Stimulated activated CD4-positive, alpha-beta T cell treated with anti-CD3 and anti-CD28 coated beads, Interleukin-4, amount 100 ng/mL, for 4 hours (primary cell): Measurements from ENCODE around the gene GOLGA2.
"Not testable (repeated sequence)": the region's sequence is repeated elsewhere in the genome, so short reads cannot be mapped to it uniquely, and the experiment has no call there.

Experiments used
- DNase-seq, 2 experiments: peaks; one replicate each; pipeline ENCODE4 v3.0.0-alpha.2; 2020

Gene GOLGA2

DNA sequence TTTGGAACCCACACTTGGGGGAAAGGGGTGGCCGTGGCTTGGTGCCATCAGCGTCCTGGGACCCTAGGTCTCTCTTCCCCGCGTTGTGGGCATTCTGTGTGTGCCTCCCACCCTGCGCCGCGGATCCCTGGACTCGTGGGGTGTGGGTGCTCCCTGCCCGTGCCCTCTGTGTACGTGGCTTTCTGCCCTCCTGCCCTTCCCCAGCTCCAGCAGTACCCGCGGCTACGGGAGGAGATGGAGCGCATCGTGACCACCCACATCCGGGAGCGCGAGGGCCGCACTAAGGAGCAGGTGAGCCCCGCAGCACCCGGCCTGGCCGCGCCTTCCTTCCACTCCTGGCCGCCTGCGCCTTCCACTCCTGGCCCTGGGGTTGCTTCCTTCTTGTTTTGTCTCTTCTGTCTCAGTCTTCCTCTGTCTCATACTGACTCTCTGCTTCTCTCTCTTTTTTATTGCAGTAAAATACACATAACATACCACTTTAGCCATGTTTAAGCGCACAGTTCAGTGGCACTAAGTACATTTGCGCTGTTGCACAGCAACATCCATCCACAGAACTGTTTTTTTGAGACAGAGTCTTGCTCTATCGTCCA lies 41.9 kb downstream of the GOLGA2 start:
- no peak for DNase-seq

- no peak for DNase-seq
Observed at GRCh38 chr9:128232528-128233428, 43.0 kb downstream of the GOLGA2 start.

GRCh38 chr9:128231638-128232527 lies 43.9 kb downstream of the GOLGA2 start:
- DNase-seq, result no peak

- not testable (repeated sequence) for DNase-seq
Observed at GRCh38 chr9:128230897-128231296, 44.9 kb downstream of the GOLGA2 start.

GRCh38 chr9:128226412-128226801 lies 49.4 kb downstream of the GOLGA2 start:
- DNase-seq, result no peak

DNA sequence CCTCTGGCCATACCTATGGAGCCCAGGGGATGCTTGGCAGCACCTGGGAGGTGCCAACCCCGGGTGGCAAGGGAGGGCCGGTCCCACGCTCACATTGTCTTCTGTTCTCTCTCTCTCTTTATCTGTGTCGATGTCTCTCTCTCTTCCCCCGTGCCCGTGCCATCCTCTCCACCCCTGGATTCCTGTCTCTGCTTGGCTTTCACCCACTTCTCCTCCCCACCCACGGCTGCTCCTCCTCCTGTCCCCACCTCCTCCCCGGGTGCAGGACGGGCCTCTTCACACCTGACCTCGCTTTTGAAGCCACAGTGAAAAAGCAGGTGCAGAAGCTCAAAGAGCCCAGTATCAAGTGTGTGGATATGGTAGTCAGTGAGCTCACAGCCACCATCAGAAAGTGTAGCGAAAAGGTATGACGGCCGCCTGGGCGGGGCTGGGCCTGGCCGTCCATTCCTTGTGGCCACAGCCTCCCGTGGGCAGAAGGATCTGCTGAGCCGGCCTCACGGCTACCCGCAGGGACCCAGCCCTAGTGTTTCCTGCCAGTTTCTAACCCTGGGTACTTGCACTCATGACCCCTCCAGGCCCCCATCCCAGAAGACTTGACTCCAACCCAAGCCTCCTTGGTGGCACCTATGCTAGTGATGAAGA lies 49.9 kb downstream of the GOLGA2 start:
- DNase-seq, result no peak

DNA sequence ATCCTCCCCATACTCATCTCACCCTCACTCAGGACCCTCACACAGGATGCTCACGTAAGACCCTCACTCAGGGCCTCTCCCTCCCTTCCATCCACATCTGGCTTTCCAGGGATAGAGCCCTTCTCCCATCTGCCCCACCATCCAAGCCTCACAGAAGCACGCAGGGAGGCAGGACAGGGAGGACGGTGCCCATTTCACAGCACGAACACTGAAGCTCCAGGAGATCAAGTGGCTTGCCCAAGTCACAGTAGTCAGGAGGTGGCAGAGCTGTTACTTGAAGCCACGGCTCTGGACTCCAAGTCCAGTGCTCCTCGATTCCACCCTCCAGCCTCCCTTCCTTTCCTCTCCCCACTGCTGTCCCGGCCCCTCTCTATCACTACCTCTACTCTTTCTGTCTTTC lies 50.9 kb downstream of the GOLGA2 start:
- no peak for DNase-seq

DNA sequence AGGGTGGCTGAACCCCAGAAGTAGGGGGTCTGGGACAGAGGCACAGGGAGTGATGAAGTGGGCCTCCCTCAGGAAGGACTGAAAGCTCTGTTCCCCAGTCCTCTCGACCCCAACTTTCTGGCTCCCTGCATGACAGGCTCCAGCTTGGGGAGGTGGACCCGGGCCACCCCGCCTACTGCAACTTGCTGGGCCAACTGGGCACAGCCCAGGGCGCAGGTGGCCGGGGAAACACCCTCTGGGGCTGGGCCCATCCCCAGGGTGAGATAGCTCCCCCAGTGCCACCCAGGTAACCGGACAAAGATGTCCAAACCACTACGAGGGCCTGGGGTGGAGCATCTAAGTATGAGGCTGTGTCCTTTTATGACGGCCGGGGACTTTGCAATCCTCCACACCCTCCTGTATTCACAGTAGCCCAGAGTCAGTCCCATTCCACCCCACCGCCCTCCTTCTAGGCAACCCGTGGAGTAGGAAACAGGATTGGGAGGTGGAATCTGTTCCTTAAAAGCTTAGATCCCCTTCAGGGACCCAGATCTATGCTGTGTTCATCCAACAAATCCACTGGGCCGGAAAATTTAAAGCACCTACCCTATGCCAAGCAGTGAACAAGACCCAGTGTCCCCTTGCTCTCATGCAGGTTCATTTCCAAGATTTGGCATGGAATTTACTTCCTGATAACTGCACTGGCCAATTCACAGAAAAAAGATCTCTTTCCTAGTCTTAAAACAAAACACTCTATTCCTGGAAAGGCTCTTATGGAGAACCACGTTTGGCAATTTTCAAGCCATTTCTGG lies 52.7 kb downstream of the GOLGA2 start:
- DNase-seq, result no peak

- no peak for DNase-seq
Observed at GRCh38 chr9:128222026-128222425, 53.8 kb downstream of the GOLGA2 start.

GRCh38 chr9:128219831-128220230 lies 56.0 kb downstream of the GOLGA2 start:
- DNase-seq, result no peak

- peak; percentile 91 to 92 for DNase-seq
Observed at GRCh38 chr9:128218518-128219389, 57.1 kb downstream of the GOLGA2 start.

DNA sequence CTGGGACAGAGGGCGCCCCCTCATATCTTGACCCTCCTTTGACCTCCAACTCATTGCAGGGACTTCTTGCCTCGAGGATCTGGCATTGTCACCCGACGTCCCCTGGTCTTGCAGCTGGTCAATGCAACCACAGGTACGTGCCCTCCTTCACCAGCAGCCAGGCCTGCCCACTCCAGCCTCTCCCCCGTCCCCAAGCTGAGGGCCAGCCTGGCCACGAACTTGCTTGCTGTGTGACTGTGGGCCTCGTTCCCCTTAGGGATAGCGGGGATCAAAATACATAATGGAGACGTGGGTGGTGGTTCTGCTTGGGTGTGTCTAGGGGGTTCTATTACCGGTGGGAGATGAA lies 57.7 kb downstream of the GOLGA2 start:
- DNase-seq, result no peak

DNA sequence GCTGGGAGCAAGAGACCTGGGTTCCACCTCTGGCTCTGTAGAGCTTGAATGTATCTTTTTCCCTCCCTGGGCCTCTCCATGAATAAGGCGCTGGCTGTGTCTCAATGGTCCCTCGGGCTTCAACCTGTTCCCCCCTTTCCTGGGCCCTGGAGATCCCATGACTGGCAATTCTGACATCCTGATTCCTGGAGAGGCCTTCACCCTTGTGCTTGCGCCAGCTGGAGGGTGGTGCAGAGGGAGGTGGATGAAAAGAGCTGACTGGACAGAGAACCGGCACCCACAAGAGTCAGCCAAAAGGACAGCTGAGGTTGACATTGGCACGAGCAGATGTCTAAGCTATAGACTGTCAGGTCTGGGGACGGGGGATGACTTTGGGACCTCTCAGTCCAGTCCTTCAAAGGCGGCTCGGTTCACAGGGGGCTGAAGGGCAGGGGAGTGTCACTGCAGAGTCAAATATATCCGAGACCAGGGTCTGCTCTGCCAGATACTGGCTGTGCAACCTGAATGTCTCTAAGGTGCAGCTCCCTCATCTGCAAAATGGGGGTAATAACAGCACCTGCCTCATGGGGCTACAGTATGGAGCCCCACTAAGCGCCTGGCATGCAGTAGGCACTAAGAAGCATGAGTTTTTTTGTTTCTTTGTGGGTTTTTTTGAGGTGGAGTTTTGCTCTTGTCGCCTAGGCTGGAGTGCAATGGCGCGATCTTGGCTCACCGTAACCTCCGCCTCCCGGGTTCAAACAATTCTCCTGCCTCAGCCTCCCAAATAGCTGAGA lies 58.8 kb downstream of the GOLGA2 start:
- DNase-seq, result no peak

- no peak for DNase-seq
Observed at GRCh38 chr9:128215491-128216409, 60.1 kb downstream of the GOLGA2 start.

DNA sequence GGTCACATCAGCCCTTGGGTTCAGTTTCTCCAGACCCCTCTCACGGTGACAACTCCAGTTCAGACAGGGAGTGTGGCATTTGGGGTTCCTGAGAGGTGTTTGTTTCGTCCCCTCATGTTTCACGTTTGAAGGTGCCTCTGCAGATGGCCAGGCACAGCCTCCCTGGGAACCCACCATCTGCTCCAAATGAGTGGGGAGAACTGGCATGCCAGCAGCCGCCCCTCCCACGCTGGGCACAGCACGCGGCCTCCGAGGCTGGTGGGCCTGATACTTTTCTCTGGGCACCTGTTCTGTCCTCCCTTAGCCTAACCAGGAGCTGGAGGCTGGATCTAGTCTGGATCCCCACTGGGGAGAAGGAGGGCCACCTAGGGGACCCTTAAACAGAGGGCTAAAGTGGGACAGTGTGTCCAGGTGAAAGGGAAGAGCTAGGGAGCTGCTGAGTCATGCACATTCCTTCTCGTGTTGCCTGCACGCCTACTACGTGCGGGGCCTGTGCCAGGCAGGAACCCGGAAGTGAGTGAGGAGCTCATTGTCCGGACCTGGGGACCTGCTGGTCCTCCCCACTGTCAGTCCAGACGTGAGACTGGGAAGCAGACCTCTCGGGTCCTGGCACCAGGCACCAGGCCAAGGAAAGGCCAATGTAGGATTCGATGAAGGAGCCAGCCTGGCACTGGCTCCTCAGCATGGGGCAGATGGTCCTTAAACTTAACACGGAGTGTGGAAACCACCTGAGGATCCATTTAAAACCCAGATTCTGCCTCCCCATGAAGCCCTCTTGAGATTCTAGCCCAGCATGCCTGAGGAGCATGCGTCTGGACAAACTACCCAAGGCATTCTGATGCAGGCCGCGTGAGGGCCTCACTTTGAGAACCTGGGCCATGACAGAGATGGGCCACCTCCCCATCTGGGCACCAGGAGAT lies 61.0 kb downstream of the GOLGA2 start:
- DNase-seq, result no peak

GRCh38 chr9:128213746-128214497 lies 61.9 kb downstream of the GOLGA2 start:
- DNase-seq, result no peak

DNA sequence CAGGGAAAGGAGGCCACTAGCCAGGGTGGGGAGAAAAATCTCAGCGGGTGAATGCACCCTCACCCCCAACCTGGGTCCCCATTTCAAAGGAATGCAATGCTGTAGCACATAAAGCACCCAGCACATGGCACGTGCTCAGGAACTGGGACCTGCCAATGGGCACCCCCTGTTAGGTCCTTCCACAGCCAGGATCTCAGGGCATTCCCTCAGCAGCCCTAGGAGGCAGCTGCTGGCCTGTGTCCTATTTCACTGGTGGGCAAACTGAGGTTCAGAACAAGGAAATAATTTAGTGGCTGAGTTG lies 63.9 kb downstream of the GOLGA2 start:
- DNase-seq, result no peak
